Measurements from ENCODE around the gene FBXO9.
A peak's percentile ranks its signal among the peaks of the same experiment; 100 is the strongest.

FBXO9 gene

GRCh38 chr6:53095270-53095669 is 30.1 kb downstream of the FBXO9 start:
- DNase-seq (ENCODE audit: low spot score), result no peak

- DNase-seq (ENCODE audit: low spot score), result no peak
Observed at GRCh38 chr6:53095716-53096115, 30.5 kb downstream of the FBXO9 start.

- DNase-seq (ENCODE audit: low spot score), result no peak
Observed at GRCh38 chr6:53100561-53100960, 35.4 kb downstream of the FBXO9 start.

DNA sequence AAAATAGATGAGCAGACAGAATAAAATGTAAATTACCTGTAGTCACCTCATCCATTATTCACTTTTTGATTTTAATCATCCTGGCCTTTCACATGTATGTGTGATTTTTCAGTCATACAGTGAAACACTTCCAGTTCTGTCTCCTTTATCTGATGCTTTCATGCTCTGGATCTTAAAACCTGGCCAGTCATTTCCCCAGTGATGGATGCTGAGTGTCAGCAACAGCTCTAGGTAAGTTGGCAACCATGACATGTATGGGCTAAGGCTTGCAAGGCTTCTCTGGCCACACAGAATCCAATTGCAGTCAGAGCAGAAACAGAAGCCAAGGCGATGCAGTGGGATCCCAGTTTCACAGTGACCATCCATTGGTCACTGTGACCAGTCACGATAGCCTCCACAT is 35.8 kb downstream of the FBXO9 start:
- DNase-seq (ENCODE audit: low spot score), result no peak

GRCh38 chr6:53103993-53104675 is 38.9 kb downstream of the FBXO9 start:
- peak; percentile 44 for DNase-seq (ENCODE audit: low spot score)

- DNase-seq (ENCODE audit: low spot score), result no peak
Observed at GRCh38 chr6:53104916-53105315, 39.7 kb downstream of the FBXO9 start.

DNA sequence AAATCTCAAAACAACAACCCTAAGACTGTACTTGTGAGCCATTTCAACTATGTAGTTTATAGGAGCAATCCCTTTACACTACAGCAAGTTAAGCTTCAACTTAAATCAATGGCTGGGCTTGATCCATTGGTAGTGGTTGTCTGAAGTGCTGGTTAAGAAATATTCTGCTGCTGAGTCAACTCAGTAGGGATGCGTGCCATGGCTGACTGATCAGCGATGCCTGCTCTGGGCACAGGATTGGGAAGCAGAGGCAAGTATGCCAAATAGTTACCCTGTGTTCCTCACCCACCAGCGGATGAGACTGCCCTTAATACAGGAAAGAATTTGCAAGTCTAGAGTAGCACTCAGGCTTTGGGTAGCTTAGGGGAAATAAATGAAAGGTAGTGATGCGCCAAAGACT is 41.9 kb downstream of the FBXO9 start:
- no peak for DNase-seq (ENCODE audit: low spot score)

- DNase-seq (ENCODE audit: low spot score), result no peak
Observed at GRCh38 chr6:53109612-53110011, 44.4 kb downstream of the FBXO9 start.

GRCh38 chr6:53111865-53112264 is 46.7 kb downstream of the FBXO9 start:
- no peak for DNase-seq (ENCODE audit: low spot score)

- peak; percentile 87 for DNase-seq (ENCODE audit: low spot score)
Observed at GRCh38 chr6:53112404-53112803, 47.2 kb downstream of the FBXO9 start.

DNA sequence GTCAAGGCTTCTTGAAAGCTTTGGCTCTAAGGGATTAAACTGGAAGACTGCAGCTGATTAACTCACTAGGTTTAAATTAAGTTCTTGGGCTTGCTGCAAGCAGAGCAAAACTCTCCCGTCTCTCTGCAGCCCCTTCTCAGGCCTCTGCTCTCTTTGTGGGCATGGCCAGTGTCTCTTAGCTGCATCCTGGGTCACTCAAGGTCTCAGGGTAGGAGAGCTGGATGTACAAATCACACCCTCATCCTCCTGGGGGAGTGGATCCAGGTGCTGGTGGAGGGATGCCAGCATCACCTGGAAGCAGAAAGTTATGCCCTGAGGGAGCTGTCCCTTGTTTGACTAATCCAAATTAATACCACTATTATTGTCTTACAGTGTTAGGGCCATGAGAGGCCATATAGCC is 47.7 kb downstream of the FBXO9 start:
- DNase-seq (ENCODE audit: low spot score), result no peak

DNA sequence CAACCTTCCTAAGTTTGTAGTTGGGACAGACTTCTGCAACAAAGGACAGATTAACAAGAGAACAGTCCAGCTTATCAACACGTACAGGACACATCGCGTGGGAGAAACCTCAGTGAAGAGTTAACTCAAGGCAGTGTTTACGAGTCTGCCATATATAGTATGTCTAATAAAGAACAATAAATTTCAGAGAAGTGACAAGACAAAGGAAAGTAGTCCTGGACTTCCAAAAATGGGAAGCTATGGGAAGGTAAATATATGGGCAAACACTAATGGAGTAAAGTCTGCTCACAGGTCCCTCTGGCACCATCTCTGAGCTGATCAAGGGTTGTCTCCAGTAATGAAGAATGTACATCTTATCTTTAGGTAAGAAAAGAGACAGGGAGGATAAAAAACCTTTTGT is 48.5 kb downstream of the FBXO9 start:
- no peak for DNase-seq (ENCODE audit: low spot score)

DNA sequence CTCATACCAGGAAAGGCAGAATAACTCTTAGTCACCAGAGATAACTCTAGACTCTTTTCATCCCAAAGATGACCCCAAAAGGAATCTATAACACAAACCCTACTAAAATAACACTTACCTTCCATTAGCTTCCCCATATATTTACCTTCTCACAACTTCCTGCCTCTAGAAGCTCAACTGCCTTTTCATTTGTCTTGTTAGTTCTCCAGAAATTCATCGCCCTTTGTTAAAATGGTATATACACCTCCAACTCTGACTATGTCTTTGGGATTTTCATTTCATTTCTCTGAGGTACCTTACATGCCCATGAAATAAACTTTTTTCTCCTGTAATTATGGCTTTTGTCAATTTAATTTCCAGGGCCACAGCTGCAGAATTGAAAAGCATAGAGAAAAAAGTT is 49.9 kb downstream of the FBXO9 start:
- DNase-seq (ENCODE audit: low spot score), result no peak

GRCh38 chr6:53115741-53116140 is 50.5 kb downstream of the FBXO9 start:
- peak; percentile 27 for DNase-seq (ENCODE audit: low spot score)

DNA sequence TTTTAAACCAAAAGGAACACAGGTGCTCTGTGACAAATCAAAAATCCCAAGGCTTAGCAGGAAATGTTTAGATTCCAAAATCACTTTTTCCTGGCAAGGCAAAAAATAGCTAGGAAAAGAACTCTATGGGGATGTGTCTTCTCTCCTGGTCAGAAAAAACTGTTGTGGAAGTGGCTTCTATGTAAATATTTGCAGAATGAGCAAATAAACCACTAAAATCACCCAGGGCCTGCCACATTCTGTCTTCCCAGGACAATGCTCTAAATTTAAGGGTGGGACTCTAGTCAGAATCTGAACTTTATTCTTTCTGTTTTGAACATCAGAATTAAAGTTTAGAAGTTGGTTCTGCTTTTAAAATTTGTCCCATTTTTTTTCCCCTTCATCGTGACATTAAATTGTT is 54.1 kb downstream of the FBXO9 start:
- DNase-seq (ENCODE audit: low spot score), result peak; percentile 21

- peak; percentile 41 for DNase-seq (ENCODE audit: low spot score)
Observed at GRCh38 chr6:53119772-53120409, 54.7 kb downstream of the FBXO9 start.

DNA sequence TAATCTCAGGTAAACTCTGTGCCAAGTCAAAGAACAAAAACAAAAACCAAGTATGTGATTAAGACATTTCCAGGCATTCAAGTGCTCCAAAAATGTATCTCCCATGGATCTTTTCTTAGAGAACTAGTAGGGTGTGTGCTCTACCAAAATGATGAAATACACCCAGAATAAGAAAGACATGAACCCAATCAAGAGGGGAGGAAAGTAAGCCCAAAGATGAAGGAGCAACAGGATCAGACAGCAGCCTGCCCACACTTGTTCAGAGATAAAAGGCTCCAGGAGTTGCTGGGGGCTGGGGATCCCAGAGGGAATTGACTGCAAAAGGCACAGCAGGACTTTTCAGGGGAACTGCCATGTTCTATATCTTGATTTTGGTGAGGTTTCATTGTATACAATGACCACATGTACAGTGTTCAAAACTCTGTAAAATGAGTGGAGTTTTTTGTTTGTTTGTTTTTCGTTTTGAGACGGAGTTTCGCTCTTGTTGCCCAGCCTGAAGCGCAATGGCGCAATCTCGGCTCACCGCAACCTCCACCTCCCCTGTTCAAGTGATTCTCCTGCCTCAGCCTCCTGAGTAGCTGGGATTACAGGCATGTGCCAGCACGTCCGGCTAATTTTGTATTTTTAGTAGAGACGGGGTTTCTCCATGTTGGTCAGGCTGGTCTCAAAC is 59.1 kb downstream of the FBXO9 start:
- DNase-seq (ENCODE audit: low spot score), result no peak

GRCh38 chr6:53125276-53125675 is 60.1 kb downstream of the FBXO9 start:
- no peak for DNase-seq (ENCODE audit: low spot score)

DNA sequence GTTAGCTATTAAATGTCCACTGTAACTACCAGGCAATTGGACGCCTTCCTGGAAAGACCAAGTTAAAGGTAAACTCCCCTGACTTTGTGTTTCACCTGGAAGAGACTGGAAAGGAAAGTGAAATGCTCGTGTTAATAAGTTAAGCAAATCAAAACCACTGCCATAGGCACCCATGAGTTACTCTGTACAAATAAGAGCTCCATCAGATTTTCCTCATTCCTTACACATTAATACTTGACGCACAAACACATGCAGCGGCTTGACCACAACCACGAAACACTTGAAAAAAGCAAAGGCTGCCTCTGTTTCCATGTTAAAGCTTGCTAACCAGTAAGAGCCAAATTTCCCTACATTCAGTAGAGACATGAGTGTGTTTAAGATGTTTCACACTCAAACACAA is 63.6 kb downstream of the FBXO9 start:
- DNase-seq (ENCODE audit: low spot score), result no peak

DNA sequence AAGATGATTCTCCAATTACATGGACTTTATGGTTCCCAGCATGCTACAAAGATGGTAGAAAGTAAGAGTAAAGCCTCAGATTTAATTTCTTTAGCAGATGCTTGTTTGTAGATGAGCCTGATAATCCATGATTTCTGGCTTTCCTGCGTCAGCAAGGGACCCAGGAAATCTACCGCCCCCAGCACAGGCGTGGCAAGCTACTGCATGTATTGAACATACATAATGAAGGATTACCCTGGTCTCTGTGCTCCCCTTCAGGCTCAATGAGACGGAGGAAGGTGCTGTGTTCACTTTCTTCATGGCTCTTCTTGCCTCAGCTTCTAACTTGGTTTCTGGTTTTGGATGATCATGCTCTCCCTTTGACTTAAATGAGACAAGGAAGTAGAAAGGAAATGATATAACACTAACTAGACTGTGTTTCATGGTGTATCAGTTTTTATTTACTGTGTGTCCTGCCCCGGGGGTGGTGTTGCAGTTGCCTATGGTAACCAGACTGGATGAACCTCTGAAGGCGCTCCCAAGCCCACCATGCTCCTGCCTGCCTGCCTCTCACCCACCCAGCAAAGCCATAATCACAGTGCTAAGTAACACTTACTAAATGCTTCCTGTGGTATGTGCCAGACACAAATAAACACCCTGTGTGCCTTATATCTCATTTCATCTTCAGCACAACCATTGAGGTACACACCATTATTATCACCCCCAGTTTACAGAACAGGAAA is 65.5 kb downstream of the FBXO9 start:
- no peak for DNase-seq (ENCODE audit: low spot score)

DNA sequence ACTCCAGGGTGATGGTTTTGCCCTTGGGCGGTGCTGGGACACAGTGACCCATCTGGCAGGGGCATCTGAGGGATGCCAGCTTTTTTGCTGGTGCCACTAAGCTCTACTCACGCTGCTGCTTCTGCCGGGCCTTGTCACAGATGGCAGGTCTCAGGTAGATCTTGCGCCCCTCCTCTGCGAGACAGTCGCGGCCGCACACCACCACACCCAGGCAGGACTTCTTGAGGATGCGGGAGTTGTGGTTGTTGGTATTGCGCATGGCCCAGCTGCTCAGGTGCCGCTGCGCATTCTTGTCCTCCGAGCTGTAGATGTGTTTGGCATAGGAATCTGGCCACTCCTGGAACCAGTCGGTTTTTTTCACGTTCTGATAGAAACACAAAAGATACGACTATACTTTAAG is 68.8 kb downstream of the FBXO9 start:
- no peak for DNase-seq (ENCODE audit: low spot score)

GRCh38 chr6:53134601-53135235 is 69.5 kb downstream of the FBXO9 start:
- peak; percentile 17 for DNase-seq (ENCODE audit: low spot score)
